Astrocyte (in vitro differentiated cells and primary cell): ENCODE results near the gene PIP.

Experiments
- CTCF ChIP-seq: IDR thresholded peaks from 2 replicates; pipeline ENCODE4 v1.5.1; 2011; ENCODE audit warnings: low read depth, mild to moderate bottlenecking, inconsistent platforms, low read length, moderate library complexity; ENCODE audit not compliant: insufficient read depth
- EZH2 ChIP-seq: IDR thresholded peaks from 2 replicates; pipeline ENCODE4 v1.6.1; 2012; ENCODE audit warnings: mild to moderate bottlenecking, low read length, inconsistent platforms; ENCODE audit not compliant: insufficient read depth

GRCh38 chr7:143126146-143126545, 5.7 kb upstream of the PIP start:
- TF ChIP-seq CTCF (no peak), EZH2 (no peak)
